SK-N-SH (cell line): ENCODE measurements around the gene PRC1. TPM values are rescaled to one million over a fixed set of nuclear protein-coding genes. Genes with fewer than 3 reads are reported as not detected.

ENCODE experiments used
- CTCF ChIA-PET: fragments of 300-600, 350-600 bp; formaldehyde crosslinking; extraction: SDS; loops from one replicate; lab custom pipeline; 2021; lab: Yijun Ruan, JAX
- POLR2A ChIA-PET: fragments of 350-600 bp; sonication (Branson Sonifier 250); formaldehyde crosslinking; extraction: SDS; loops from one replicate; lab custom pipeline; 2020; ENCODE audit warnings: antibody characterized with exemption, inconsistent platforms; lab: Yijun Ruan, JAX
- DNase-seq: peaks from one replicate; pipeline ENCODE4 v3.0.0; 2012
- H2AFZ ChIP-seq: fragments of 200-600 bp; sonication (generic); 2 replicates; pipeline ENCODE4 v1.8.1; 2016; ENCODE audit warnings: antibody characterized with exemption, mild to moderate bottlenecking, low read depth
- H3F3A ChIP-seq: fragments of 200-600 bp; sonication (generic); replicated peaks from 2 replicates; pipeline ENCODE3; 2016; ENCODE audit warnings: antibody characterized with exemption, mild to moderate bottlenecking; ENCODE audit not compliant: insufficient read depth
- H3K27ac ChIP-seq, 2 experiments: fragments of 200-500 bp in 1 of 2; fragments of 200-600 bp in 1 of 2; sonication (Bioruptor generic) in 1 of 2; sonication (generic), shearing (Covaris generic) in 1 of 2; 2 replicates each; pipeline versions ENCODE4 v1.5.1 to v1.6.1; 2014 to 2016; ENCODE audit warnings: low read depth in 2 of 2, inconsistent platforms in 1 of 2, low read length in 1 of 2, mild to moderate bottlenecking in 1 of 2, mixed read lengths in 1 of 2
- H3K27me3 ChIP-seq: fragments of 200-600 bp; sonication (generic), shearing (Covaris generic); 2 replicates; pipeline ENCODE4 v1.6.1; 2016; ENCODE audit warnings: mixed run types; ENCODE audit not compliant: insufficient read depth
- H3K36me3 ChIP-seq, 2 experiments: fragments of 200-500 bp in 1 of 2; fragments of 200-600 bp in 1 of 2; sonication (Bioruptor generic) in 1 of 2; sonication (generic) in 1 of 2; replicated peaks in 1 of 2; 2 replicates each; pipeline versions ENCODE3 to v1.5.1; 2014 to 2016; ENCODE audit warnings: low read length in 1 of 2, mild to moderate bottlenecking in 1 of 2; ENCODE audit not compliant: insufficient read depth in 2 of 2, control insufficient read depth in 1 of 2
- H3K4me1 ChIP-seq, 2 experiments: fragments of 200-500 bp in 1 of 2; fragments of 200-600 bp in 1 of 2; sonication (Bioruptor generic) in 1 of 2; sonication (generic), shearing (Covaris generic) in 1 of 2; 2 replicates each; pipeline versions ENCODE4 v1.5.1 to v1.6.1; 2014 to 2016; ENCODE audit warnings: low read depth in 1 of 2, low read length in 1 of 2, mixed run types in 1 of 2; ENCODE audit not compliant: insufficient read depth in 2 of 2, control insufficient read depth in 1 of 2
- H3K4me2 ChIP-seq: fragments of 200-600 bp; sonication (generic), shearing (Covaris generic); 2 replicates; pipeline ENCODE4 v1.6.1; 2017; ENCODE audit warnings: mixed run types
- H3K4me3 ChIP-seq, 2 experiments: fragments of 200-500 bp in 1 of 2; fragments of 200-600 bp in 1 of 2; sonication (Bioruptor generic) in 1 of 2; sonication (generic), shearing (Covaris generic) in 1 of 2; 2 replicates each; pipeline versions ENCODE4 v1.5.1 to v1.8.1; 2014 to 2016; ENCODE audit warnings: low read depth in 2 of 2, inconsistent platforms in 1 of 2, low read length in 1 of 2, mild to moderate bottlenecking in 1 of 2, mixed read lengths in 1 of 2, moderate library complexity in 1 of 2
- H3K79me2 ChIP-seq: fragments of 200-600 bp; sonication (generic); 2 replicates; pipeline ENCODE4 v1.8.1; 2017; ENCODE audit warnings: mild to moderate bottlenecking; ENCODE audit not compliant: insufficient read depth
- H3K9ac ChIP-seq: fragments of 200-600 bp; sonication (generic); 2 replicates; pipeline ENCODE4 v1.6.1; 2017; ENCODE audit warnings: mixed run types
- H3K9me2 ChIP-seq: fragments of 200-600 bp; sonication (generic); 2 replicates; pipeline ENCODE4 v1.6.1; 2017; ENCODE audit warnings: mixed run types
- H3K9me3 ChIP-seq: fragments of 200-600 bp; sonication (generic); 2 replicates; pipeline ENCODE4 v1.6.1; 2017; ENCODE audit warnings: mixed run types, mild to moderate bottlenecking, moderate library complexity
- H4K20me1 ChIP-seq: fragments of 200-600 bp; sonication (generic); 2 replicates; pipeline ENCODE4 v1.6.1; 2017; ENCODE audit warnings: mild to moderate bottlenecking, mixed run types; ENCODE audit not compliant: insufficient read depth
- FOXJ3 ChIP-seq: sonication (generic); formaldehyde crosslinking; IDR thresholded peaks from 2 replicates; pipeline ENCODE4 v1.5.1; 2020; ENCODE audit warnings: mild to moderate bottlenecking, missing genetic modification reagents
- MXI1 ChIP-seq: IDR thresholded peaks from 2 replicates; pipeline ENCODE4 v1.6.1; 2012; ENCODE audit warnings: mild to moderate bottlenecking, low read depth, low read length, improper control_type of control experiment
- NFIC ChIP-seq: IDR thresholded peaks from 2 replicates; pipeline ENCODE4 v1.4.0; 2012; ENCODE audit warnings: borderline replicate concordance
- NRF1 ChIP-seq: IDR thresholded peaks from 2 replicates; pipeline ENCODE4 v1.6.1; 2012; ENCODE audit warnings: low read depth, mild to moderate bottlenecking, low read length
- RAD21 ChIP-seq: IDR thresholded peaks from 2 replicates; pipeline ENCODE4 v1.6.1; 2012; ENCODE audit warnings: mild to moderate bottlenecking, low read length
- RFX5 ChIP-seq: IDR thresholded peaks from 2 replicates; pipeline ENCODE4 v1.6.1; 2012; ENCODE audit warnings: mild to moderate bottlenecking, improper control_type of control experiment, low read length
- RXRA ChIP-seq: IDR thresholded peaks from 2 replicates; pipeline ENCODE4 v1.4.0; 2012; ENCODE audit warnings: low read depth, mild to moderate bottlenecking, borderline replicate concordance
- SIN3A ChIP-seq: IDR thresholded peaks from 2 replicates; pipeline ENCODE4 v1.6.1; 2012; ENCODE audit warnings: low read depth, mild to moderate bottlenecking, low read length, moderate library complexity, borderline replicate concordance
- SMC3 ChIP-seq: IDR thresholded peaks from 2 replicates; pipeline ENCODE4 v1.6.1; 2012; ENCODE audit warnings: low read depth, low read length, improper control_type of control experiment
- TAF1 ChIP-seq: IDR thresholded peaks from 2 replicates; pipeline ENCODE4 v1.6.1; 2012; ENCODE audit warnings: low read depth, mild to moderate bottlenecking, low read length, moderate library complexity, borderline replicate concordance
- TEAD4 ChIP-seq: IDR thresholded peaks from 2 replicates; pipeline ENCODE4 v1.4.0; 2012; ENCODE audit warnings: mild to moderate bottlenecking, borderline replicate concordance; ENCODE audit not compliant: insufficient read depth
- WGBS: methylation state at CpG from one replicate; pipeline ENCODE4 v1.1.6; 2017; ENCODE audit warnings: low lambda C conversion rate; 5-methylcytosine and 5-hydroxymethylcytosine counted together
- polyA plus RNA-seq, 3 experiments: library from polyadenylated mRNA; depleted of rRNA; stranded (reverse); fragments of >200 nt; gene quantifications; 2 replicates each; pipeline ENCODE4 v1.2.3, GENCODE V29; 2012
- TF ChIP-seq, protein P1 (sequence below): fragments of 150-350 bp; IDR thresholded peaks from 2 replicates; pipeline ENCODE4 v1.6.1; 2017; ENCODE audit warnings: antibody characterized with exemption, low read length, low read depth, borderline replicate concordance

PRC1 gene
- polyA plus RNA-seq, 1 of the 3 experiments (the other 2 are of a cell fraction): 125 TPM

DNA sequence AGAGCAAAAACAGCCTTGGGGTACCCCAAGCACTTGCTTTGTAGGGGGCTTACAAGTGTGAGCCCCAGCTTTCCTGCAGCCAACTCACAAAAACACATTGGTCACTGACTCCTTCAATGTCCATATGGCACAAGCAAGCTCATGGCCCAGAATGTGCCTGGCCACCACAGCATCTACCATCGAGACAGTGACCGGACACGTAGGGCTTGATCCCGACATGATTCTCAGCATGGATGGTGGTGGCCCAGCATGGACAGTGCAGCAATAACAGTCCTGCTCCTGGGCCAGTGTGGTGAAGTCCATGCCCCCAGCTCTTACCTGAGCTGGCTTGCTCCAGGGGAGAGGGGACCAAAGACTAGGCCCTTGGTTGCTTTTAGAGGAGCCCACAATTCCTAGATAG is 53.3 kb downstream of the PRC1 start:
- 100% methylated on average over 1 of the region's 4 CpGs for WGBS
- POLR2A ChIA-PET: interaction anchor here (0.9 kb wide), 1 partner anchor 11 kb away, joined by 5 read pairs; no protein-coding TSS in a partner anchor
- Histone ChIP-seq H3F3A (no peaks in the 10 kb centered on the region), H4K20me1 (no peaks in the 10 kb centered on the region), H3K27me3 (no peaks in the 10 kb centered on the region), H3K27ac (no peak overlapping the region), H3K4me3 (no peak overlapping the region), H3K36me3 (peaks cover 51 to 59% of the 10 kb centered on the region in 2 experiments), H3K79me2 (peaks cover 14% of the 10 kb centered on the region), H3K9me3 (no peaks in the 10 kb centered on the region), H3K4me2 (no peak overlapping the region), H3K4me1 (peaks cover 6 to 7% of the 10 kb centered on the region in 2 experiments; a peak in 2 of 4 replicates), H3K9me2 (no peaks in the 10 kb centered on the region), H2AFZ (no peak overlapping the region), H3K9ac (no peak overlapping the region)
- TF ChIP-seq TEAD4 (no peak), SMC3 (no peak), NRF1 (no peak), TAF1 (no peak), SIN3A (no peak), RFX5 (no peak), RXRA (no peak), FOXJ3 (CRISPR knock-in tag) (no peak), RAD21 (no peak)
- TF ChIP-seq, protein P1, sequence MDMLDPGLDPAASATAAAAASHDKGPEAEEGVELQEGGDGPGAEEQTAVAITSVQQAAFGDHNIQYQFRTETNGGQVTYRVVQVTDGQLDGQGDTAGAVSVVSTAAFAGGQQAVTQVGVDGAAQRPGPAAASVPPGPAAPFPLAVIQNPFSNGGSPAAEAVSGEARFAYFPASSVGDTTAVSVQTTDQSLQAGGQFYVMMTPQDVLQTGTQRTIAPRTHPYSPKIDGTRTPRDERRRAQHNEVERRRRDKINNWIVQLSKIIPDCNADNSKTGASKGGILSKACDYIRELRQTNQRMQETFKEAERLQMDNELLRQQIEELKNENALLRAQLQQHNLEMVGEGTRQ: no peak
- CTCF ChIA-PET: interaction anchor here (1.8 to 11.4 kb wide), 3 partner anchors 9 to 306 kb away, joined by 4 to 108 read pairs (median 41); partner anchors contain the start of genes HDDC3 and UNC45A
- DNase-seq: no peak

DNA sequence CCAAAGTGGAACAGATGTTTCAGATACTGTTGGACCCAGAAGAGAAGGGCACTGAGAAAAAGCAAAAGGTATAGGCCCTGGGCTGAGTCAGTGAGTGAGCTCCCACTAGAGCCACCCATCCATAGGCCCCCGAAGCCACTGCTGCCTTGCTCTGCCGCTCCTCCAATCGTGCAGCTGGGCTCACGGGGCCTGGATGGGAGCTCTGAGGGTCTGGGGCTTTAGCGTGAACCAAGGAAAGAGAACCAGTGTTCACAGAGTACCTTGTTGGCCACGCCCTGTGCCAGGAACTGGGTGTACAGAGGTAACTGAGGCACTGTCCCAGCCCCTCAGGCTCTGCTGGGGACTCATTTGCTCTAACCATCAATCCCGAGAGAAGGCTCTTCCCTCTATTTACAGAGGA is 54.6 kb downstream of the PRC1 start:
- Histone ChIP-seq H3K79me2 (peaks cover 23% of the 10 kb centered on the region), H3K9me3 (no peaks in the 10 kb centered on the region), H3K4me2 (no peak overlapping the region), H3F3A (no peaks in the 10 kb centered on the region), H3K4me3 (no peak overlapping the region), H3K27ac (no peak overlapping the region), H2AFZ (no peak overlapping the region), H3K9ac (no peak overlapping the region), H3K36me3 (peaks cover 44 to 54% of the 10 kb centered on the region in 2 experiments), H3K27me3 (no peaks in the 10 kb centered on the region), H4K20me1 (no peaks in the 10 kb centered on the region), H3K4me1 (peaks cover 7 to 10% of the 10 kb centered on the region in 2 experiments; a peak in 2 of 4 replicates), H3K9me2 (no peaks in the 10 kb centered on the region)
- no peak for DNase-seq
- 70% methylated on average over 2 of the region's 7 CpGs for WGBS
- POLR2A ChIA-PET: interaction anchor here (1.1 kb wide), 1 partner anchor 8 kb away, joined by 3 read pairs; no protein-coding TSS in a partner anchor
- CTCF ChIA-PET: interaction anchor here (0.8 to 11.5 kb wide), 5 partner anchors 8 to 308 kb away, joined by 3 to 142 read pairs (median 3); partner anchors contain the start of genes HDDC3, RCCD1 and UNC45A
- TF ChIP-seq NFIC (no peak), NRF1 (no peak), MXI1 (no peak)
